Measurements from ENCODE around the gene LLGL1.
A peak's percentile ranks its signal among the peaks of the same experiment; 100 is the strongest.

Gene LLGL1

GRCh38 chr17:18246880-18247612 is 21.6 kb downstream of the LLGL1 start:
- peak in 1 of 2 donors; percentile 57 for DNase-seq (ENCODE audit: low spot score in 2 of 2)
- Mint-ChIP-seq H3K9me3 (no peaks in the 10 kb centered on the region), H3K4me1 (peaks cover 8% of the 10 kb centered on the region), H3K36me3 (peaks cover 24% of the 10 kb centered on the region), H3K27me3 (no peaks in the 10 kb centered on the region), H3K27ac (no peak overlapping the region), H3K4me3 (no peak overlapping the region)
- peak; percentile 85 for ATAC-seq (ENCODE audit: low read depth)

- DNase-seq (ENCODE audit: low spot score in 2 of 2): no peak
- Mint-ChIP-seq H3K4me3 (no peak overlapping the region), H3K27ac (no peak overlapping the region), H3K27me3 (no peaks in the 10 kb centered on the region), H3K9me3 (no peaks in the 10 kb centered on the region), H3K36me3 (peaks cover 24% of the 10 kb centered on the region), H3K4me1 (peaks cover 8% of the 10 kb centered on the region)
- no peak for ATAC-seq (ENCODE audit: low read depth)
Measured at GRCh38 chr17:18247613-18248001, 22.2 kb downstream of the LLGL1 start.

- H3K27ac Mint-ChIP-seq: no peak overlapping the region
Measured at GRCh38 chr17:18248300-18248731, 22.9 kb downstream of the LLGL1 start.

GRCh38 chr17:18248811-18249210 is 23.4 kb downstream of the LLGL1 start:
- peaks cover 27% of the 10 kb centered on the region for H3K36me3 Mint-ChIP-seq
- ATAC-seq (ENCODE audit: low read depth) (no peak), DNase-seq (ENCODE audit: low spot score in 2 of 2) (no peak)
- no peak overlapping the region for H3K4me3 Mint-ChIP-seq
- H3K4me1 Mint-ChIP-seq: peaks cover 8% of the 10 kb centered on the region
- no peak overlapping the region for H3K27ac Mint-ChIP-seq
- H3K9me3 Mint-ChIP-seq: no peaks in the 10 kb centered on the region
- no peaks in the 10 kb centered on the region for H3K27me3 Mint-ChIP-seq

More at GRCh38 chr17:18248300-18248731, 22.9 kb downstream of the LLGL1 start:
- Mint-ChIP-seq H3K27me3 (no peaks in the 10 kb centered on the region), H3K4me3 (no peak overlapping the region), H3K36me3 (peaks cover 27% of the 10 kb centered on the region), H3K4me1 (peaks cover 8% of the 10 kb centered on the region), H3K9me3 (no peaks in the 10 kb centered on the region)
- DNase-seq (ENCODE audit: low spot score in 2 of 2) (peak; percentile 65 to 68), ATAC-seq (ENCODE audit: low read depth) (peak; percentile 78)

- no peaks in the 10 kb centered on the region for H3K27me3 Mint-ChIP-seq
- H3K27ac Mint-ChIP-seq: no peak overlapping the region
- ATAC-seq (ENCODE audit: low read depth) (no peak), DNase-seq (ENCODE audit: low spot score in 2 of 2) (no peak)
- H3K36me3 Mint-ChIP-seq: peaks cover 29% of the 10 kb centered on the region
- no peaks in the 10 kb centered on the region for H3K9me3 Mint-ChIP-seq
- H3K4me1 Mint-ChIP-seq: peaks cover 11% of the 10 kb centered on the region
- peak overlapping the region; percentile 14 for H3K4me3 Mint-ChIP-seq
Measured at GRCh38 chr17:18250259-18250658, 24.8 kb downstream of the LLGL1 start.

- Mint-ChIP-seq H3K27me3 (no peaks in the 10 kb centered on the region), H3K4me1 (peaks cover 11% of the 10 kb centered on the region), H3K27ac (no peak overlapping the region), H3K9me3 (no peaks in the 10 kb centered on the region), H3K36me3 (peaks cover 26% of the 10 kb centered on the region), H3K4me3 (no peak overlapping the region)
- ATAC-seq (ENCODE audit: low read depth) (no peak), DNase-seq (ENCODE audit: low spot score in 2 of 2) (no peak)
Measured at GRCh38 chr17:18250708-18251107, 25.3 kb downstream of the LLGL1 start.

GRCh38 chr17:18251204-18251603 is 25.8 kb downstream of the LLGL1 start:
- Mint-ChIP-seq H3K9me3 (no peaks in the 10 kb centered on the region), H3K27ac (no peak overlapping the region), H3K4me1 (peaks cover 11% of the 10 kb centered on the region), H3K36me3 (peaks cover 23% of the 10 kb centered on the region), H3K4me3 (no peak overlapping the region), H3K27me3 (no peaks in the 10 kb centered on the region)
- ATAC-seq (ENCODE audit: low read depth) (no peak), DNase-seq (ENCODE audit: low spot score in 2 of 2) (no peak)

- no peak overlapping the region for H3K27ac Mint-ChIP-seq
Measured at GRCh38 chr17:18252160-18252559, 26.7 kb downstream of the LLGL1 start.

GRCh38 chr17:18253187-18253884 is 27.9 kb downstream of the LLGL1 start:
- ATAC-seq (ENCODE audit: low read depth): no peak
- Mint-ChIP-seq H3K9me3 (no peaks in the 10 kb centered on the region), H3K27me3 (no peaks in the 10 kb centered on the region), H3K4me3 (no peak overlapping the region), H3K4me1 (peaks cover 5% of the 10 kb centered on the region), H3K27ac (no peak overlapping the region), H3K36me3 (peaks cover 16% of the 10 kb centered on the region)
- DNase-seq (ENCODE audit: low spot score in 2 of 2): no peak

More at GRCh38 chr17:18252160-18252559, 26.7 kb downstream of the LLGL1 start:
- Mint-ChIP-seq H3K27me3 (no peaks in the 10 kb centered on the region), H3K4me3 (no peak overlapping the region), H3K9me3 (no peaks in the 10 kb centered on the region), H3K36me3 (peaks cover 22% of the 10 kb centered on the region), H3K4me1 (peaks cover 9% of the 10 kb centered on the region)
- DNase-seq (ENCODE audit: low spot score in 2 of 2) (no peak), ATAC-seq (ENCODE audit: low read depth) (no peak)

GRCh38 chr17:18253947-18254821 is 28.7 kb downstream of the LLGL1 start:
- DNase-seq (ENCODE audit: low spot score in 2 of 2): no peak
- H3K36me3 Mint-ChIP-seq: peaks cover 16% of the 10 kb centered on the region
- no peaks in the 10 kb centered on the region for H3K27me3 Mint-ChIP-seq
- H3K4me1 Mint-ChIP-seq: peaks cover 5% of the 10 kb centered on the region
- ATAC-seq (ENCODE audit: low read depth): no peak
- H3K9me3 Mint-ChIP-seq: no peaks in the 10 kb centered on the region
- no peak overlapping the region for H3K27ac Mint-ChIP-seq
- no peak overlapping the region for H3K4me3 Mint-ChIP-seq

GRCh38 chr17:18254888-18255649 is 29.6 kb downstream of the LLGL1 start:
- H3K27me3 Mint-ChIP-seq: no peaks in the 10 kb centered on the region
- peaks cover 10% of the 10 kb centered on the region for H3K4me1 Mint-ChIP-seq
- H3K27ac Mint-ChIP-seq: no peak overlapping the region
- no peak overlapping the region for H3K4me3 Mint-ChIP-seq
- H3K36me3 Mint-ChIP-seq: peaks cover 13% of the 10 kb centered on the region
- DNase-seq (ENCODE audit: low spot score in 2 of 2) (no peak), ATAC-seq (ENCODE audit: low read depth) (no peak)
- no peaks in the 10 kb centered on the region for H3K9me3 Mint-ChIP-seq

GRCh38 chr17:18256351-18256750 is 30.9 kb downstream of the LLGL1 start:
- DNase-seq (ENCODE audit: low spot score in 2 of 2) (no peak), ATAC-seq (ENCODE audit: low read depth) (no peak)
- H3K4me1 Mint-ChIP-seq: peaks cover 12% of the 10 kb centered on the region
- H3K36me3 Mint-ChIP-seq: peaks cover 11% of the 10 kb centered on the region
- no peak overlapping the region for H3K27ac Mint-ChIP-seq
- H3K27me3 Mint-ChIP-seq: no peaks in the 10 kb centered on the region
- H3K9me3 Mint-ChIP-seq: no peaks in the 10 kb centered on the region
- H3K4me3 Mint-ChIP-seq: no peak overlapping the region

GRCh38 chr17:18256776-18257175 is 31.3 kb downstream of the LLGL1 start:
- no peaks in the 10 kb centered on the region for H3K9me3 Mint-ChIP-seq
- peaks cover 7% of the 10 kb centered on the region for H3K36me3 Mint-ChIP-seq
- H3K27ac Mint-ChIP-seq: no peak overlapping the region
- no peaks in the 10 kb centered on the region for H3K27me3 Mint-ChIP-seq
- ATAC-seq (ENCODE audit: low read depth) (no peak), DNase-seq (ENCODE audit: low spot score in 2 of 2) (no peak)
- H3K4me3 Mint-ChIP-seq: no peak overlapping the region
- H3K4me1 Mint-ChIP-seq: peaks cover 15% of the 10 kb centered on the region
